Activated CD4-positive, alpha-beta T cell treated with anti-CD3 and anti-CD28 coated beads, Interleukin-2, amount 50 U/mL, for 4 hours (primary cell): ENCODE measurements around the gene ZNF30.
A peak's percentile ranks its signal among the peaks of the same experiment; 100 is the strongest.
"Not testable (repeated sequence)": the region's sequence is repeated elsewhere in the genome, so short reads cannot be mapped to it uniquely, and the experiment has no call there.

Experiments used
- DNase-seq, 2 experiments: peaks; one replicate each; pipeline ENCODE4 v3.0.0-alpha.2; 2020

ZNF30 gene

DNA sequence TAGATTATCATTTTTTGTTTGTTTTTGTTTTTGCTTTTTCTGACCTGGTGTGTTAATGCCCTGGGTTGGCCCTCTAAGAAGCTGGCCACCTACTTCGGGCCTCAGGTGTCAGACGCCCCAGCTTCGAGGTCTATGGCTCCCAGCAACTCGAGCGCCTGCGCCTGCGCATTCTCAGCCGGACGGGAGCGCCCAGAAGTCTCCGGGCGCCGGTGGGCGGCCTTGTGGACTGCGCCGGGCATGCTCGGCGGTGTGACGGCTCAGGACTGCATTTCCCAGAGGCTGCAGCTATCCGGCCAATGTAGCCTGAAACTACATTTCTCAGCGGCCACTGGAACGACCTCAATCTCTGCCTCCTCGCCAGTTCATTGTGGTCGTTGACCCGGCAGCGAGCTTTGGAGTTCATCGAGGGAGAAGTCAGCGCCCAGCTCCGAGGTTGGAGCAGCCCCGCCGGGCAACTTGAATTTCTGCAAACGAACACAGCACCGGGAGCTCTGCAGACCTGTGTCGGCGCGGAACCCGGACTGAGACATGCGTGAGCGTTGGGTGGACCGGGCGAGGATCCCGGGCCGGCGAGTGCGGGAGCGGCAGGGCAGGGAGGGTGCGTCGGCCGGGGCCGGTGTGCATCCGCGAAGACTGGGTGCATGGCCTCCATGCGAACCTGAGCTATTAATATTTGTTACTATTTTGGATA lies at the start of gene ZNF30:
ZNF30 (plus strand) TSS at position 219 of the 691 bp plus-strand sequence. CDS start 3,045 bp downstream, outside the sequence.
- peak; percentile 65 to 67 for DNase-seq

DNA sequence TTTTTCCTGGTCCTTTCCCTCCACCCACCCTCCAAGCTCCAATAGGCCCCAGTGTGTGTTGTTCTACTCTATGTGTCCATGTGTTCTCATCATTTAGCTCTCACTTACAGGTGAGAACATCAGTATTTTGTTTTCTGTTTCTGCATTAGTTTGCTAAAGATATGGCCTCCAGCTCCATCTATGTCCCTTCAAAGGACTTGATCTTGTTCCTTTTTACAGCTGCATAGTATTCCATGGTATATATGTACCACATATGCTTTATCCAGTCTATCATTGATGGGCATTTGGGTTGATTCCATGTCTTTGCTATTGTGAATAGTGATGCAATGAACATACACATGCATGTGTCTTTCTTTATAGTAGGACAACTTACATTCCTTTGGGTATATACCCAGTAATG lies 47.1 kb upstream of the ZNF30 start:
- DNase-seq = no peak

DNA sequence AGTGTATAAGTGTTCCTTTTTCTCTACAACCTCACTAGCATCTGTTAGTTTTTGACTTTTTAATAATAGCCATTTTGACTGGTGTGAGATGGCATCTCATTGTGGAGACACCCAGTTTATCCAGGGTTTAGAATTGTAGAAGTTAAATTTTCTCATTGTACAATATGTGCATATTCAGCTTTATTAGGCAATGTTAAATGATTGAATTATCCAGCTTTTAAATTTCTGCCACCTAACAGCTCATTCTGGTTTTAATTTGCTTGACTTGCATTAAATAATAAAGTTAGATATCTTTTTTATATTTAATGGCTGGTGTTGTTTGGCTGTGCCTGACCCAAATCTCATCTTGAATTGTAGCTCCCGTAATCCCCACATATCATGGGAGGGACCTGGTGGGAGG lies 46.7 kb upstream of the ZNF30 start:
- no peak for DNase-seq

DNA sequence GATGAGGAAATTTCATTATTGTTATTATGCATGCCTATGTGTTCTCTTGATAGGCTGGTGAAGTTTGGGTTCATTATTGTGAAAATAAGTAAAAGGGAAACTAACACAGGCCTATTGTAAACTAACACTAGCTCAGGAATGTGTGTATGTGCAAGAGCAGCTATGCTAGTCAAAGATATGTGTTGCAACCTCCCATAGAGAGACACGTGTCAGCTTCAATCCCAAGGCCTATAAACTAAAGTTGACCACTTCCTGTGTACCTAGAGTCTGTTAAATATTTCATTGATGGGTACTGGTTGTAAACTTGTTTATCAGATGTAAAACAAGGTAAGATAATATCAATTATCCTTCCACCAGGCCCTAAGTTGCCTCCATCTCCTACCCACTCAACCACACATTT lies 44.7 kb upstream of the ZNF30 start:
- DNase-seq = no peak

DNA sequence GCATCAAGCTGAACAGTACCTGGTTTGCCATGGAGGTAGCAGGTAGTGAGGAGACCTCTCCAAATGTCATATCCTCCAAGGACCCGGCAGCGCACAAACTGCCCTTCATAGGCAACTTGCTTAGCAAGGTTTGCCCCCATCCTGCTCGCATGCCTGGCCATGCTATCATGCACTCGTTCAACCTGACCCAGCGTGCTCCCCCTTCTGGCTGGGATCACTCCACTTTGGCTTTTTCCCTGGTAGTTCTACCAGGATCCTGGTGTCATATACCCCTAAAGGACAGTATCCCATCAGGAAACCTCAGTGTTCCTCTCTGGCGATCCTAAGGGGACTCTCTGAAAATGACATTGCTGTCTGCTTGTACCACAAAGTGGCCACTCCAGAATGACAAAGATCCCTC lies 38.6 kb upstream of the ZNF30 start:
- DNase-seq = no peak

DNA sequence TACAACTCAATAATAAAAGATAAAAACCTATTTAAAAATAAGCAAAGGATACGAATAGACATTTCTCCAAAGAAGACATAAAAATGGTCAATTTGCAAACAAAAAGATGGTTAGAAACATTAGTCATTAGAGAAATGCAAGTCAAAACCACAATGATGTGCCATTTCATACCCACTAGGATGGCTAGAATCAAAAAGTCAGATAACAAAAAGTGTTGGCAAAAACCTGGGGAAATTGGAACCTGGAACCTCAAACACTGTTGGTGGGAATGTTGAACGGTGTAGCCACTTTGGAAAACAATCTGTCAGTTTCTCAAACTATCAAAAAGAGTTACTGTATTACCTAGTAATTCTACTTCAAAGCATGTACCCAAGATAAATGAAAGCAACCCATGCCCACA lies 26.5 kb upstream of the ZNF30 start:
- no peak for DNase-seq

DNA sequence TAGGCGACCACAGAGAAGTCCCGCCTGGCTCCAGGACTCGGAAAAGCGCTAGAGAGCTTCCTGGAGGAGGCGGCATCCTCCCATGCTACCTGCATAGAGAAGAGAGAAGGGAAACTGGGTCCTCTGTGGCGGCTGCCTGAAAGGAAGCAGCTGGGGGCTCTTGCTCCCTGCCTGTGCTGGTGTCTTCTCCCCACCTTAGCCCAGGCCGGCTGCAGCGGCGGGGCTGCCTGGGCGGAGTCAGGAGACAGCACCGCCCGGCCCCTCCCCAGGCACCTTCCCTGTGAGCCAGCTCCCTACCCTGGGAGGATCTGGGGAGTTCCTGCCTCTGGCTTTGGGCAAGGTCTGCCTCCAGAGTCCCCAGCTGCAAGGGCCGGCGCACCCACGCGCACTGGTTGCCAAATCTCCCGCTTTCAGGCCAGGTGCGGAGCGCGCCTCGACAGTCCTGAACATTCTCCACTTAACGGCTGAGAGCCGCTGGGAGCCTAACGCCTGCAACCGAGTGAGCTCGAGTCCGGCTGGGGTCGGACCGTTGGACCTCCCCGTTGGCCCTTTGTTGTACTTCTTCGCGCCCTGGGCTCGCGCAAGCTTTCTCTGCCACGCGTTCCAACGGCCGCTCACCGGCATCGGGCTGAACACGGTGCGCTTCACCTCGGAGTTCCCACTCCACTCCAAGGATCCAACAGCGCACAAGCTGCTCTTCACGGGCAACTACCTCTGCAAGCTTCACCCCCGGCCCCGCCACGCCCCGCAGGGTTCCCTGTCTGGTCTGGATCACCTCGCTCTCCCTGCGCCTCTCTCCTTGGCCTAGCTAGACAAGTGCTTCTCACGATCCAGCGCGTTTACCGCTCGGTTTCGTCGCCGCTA lies 21.8 kb upstream of the ZNF30 start:
- no peak for DNase-seq

DNA sequence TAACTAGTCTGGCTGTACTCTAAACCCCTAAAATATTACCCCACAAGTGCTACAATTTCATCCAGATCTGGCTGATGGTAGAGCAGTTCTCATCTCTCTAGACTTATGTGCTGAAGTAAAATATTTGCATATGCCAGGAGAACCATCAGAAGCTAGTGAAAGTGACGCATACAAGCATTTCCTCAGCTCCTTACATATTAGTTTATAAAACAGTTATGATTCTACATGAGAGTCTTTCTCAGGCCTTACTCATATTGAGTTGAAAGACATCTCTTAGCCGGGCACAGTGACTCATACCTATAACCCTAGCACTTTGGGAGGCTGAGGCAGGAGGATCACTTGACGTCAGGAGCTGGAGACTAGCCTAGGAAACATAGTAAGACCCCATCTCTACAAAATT lies 15.9 kb upstream of the ZNF30 start:
- no peak for DNase-seq

DNA sequence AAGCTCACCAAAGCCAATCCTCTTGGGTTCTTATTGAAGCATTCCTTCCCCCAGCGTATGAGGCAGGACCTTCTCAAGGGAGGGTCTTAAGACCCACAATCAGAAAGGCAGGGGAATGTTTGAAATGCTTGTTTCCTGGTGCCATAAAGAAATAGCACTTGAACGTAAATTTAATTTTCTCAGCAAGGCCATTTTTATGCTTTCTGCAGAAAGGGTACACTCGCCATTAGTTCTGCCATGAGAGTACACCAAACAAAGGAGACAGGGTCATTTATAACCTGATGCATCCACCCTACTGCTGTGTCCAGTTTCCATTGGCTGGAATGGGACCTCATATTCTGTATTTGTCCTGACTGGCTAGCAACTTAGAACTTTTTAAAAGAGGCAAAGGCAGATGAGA lies 9.6 kb upstream of the ZNF30 start:
- not testable (repeated sequence) for DNase-seq

DNA sequence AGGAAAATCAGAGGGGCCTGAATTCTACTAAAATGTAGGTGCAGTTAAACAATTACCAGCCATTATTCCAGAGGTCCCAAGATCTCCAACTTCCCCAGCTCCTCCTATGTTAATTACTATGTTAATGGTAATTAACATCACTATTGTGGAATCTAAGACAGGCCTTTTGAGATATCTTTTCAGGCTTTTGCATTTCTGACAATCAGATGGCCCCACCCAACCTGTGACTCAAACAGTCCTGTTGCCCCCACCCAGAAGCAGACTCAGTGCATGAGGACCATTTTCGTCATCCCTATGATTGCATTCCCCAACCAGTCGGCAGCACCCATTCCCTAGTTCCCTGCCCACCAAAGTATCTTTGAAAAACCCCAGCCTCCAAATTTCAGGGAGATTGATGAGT lies 8.5 kb upstream of the ZNF30 start:
- DNase-seq = no peak

DNA sequence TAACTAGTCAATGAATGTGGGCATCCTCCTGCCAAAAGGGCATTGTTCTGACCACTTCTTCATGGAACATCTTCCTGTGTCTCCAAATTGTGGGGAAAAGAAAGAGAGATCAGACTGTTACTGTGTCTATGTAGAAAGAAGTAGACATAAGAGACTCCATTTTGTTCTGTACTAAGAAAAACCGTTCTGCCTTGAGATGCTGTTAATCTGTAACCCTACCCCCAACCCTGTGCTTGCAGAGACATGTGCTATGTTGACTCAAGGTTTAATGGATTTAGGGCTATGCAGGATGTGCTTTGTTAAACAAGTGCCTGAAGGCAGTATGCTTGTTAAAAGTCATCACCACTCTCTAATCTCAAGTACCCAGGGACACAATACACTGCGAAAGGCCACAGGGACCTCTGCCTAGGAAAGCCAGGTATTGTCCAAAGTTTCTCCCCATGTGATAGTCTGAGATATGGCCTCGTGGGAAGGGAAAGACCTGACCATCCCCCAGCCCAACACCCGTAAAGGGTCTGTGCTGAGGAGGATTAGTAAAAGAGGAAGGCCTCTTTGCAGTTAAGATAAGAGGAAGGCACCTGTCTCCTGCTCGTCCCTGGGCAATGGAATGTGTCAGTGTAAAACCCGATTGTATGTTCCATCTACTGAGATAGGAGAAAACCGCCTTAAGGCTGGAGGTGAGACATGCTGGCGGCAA lies 6.5 kb upstream of the ZNF30 start:
- not testable (repeated sequence) for DNase-seq

DNA sequence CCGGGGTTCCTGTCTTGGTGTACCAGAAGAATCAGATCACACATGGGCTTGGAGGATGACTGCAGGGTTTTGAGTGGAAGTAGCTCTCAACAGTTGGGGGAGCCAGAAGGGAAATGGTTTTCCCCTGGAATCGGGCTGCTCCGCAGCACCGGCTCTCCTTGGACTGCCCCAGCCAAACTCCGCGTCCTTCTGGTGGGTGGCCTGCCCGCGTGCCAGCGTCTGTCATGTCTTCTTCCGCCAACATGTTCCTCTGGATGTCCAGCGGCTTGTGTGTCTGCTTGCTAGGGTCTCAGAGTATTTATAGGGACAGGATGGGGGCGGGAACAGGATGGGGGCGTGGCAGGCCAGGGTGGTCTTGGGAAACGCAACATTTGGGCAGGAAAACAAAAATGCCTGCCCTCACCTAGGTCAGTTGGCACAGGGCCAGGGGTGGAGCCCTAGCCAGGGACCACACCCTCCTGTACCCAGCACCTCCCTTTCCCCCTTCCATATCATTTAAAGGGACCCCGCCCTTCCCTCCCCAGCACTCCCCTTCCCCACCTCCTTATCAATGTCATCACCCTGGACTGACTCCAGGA lies 1.3 kb upstream of the ZNF30 start:
- DNase-seq = no peak

DNA sequence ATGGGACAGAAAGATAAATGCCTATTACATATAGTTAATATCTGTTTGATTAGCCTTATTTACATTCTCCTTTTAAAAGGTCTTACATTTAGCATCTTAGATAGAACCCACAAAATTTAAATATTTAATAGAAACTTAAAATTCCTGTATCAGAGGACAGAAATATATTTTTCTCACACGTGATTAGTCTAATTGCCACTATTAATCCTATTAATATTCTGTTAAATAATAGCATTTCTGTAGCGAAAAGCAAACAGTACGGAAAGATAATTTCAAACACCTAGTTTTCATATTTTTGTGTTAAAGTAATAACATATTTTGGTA lies 380 bp upstream of the ZNF30 start:
- no peak for DNase-seq

DNA sequence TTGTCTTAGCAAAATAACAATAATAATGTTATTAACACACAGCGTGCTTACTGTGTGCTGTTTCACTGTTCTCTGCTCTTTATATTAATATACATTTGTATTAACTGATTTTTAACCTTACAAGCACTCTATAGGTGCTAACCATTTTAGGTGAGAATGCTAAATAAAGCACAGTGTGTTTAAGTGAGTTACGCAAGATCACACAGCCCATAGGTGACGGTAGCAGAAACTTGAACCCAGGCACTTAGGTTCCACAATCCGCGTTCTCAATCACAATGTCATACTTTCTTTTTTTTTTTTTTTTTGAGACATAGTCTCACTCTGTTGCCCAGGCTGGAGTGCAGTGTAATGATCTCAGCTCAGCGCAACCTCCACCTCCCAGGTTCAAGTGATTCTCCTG lies 5.8 kb downstream of the ZNF30 start:
- no peak for DNase-seq

DNA sequence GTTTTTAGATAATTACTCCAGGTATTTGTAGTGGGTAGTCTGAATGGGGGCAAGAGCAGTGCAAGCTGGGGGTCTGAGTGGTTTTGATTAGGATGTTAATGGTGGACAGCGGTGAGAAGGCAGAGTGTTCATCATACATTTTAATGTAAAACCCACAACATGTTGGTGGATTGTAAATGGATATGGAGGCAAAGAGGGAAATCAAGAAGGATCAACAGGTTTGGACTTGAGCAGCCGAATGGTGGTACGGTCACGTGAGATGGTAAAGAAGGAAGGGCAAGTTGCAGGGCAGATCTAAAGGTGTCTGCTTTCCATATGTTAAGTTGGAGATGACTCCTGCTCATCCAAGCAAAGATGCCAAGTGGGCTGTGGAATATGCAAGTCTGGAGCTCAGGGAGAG lies 9.5 kb downstream of the ZNF30 start:
- DNase-seq = no peak

DNA sequence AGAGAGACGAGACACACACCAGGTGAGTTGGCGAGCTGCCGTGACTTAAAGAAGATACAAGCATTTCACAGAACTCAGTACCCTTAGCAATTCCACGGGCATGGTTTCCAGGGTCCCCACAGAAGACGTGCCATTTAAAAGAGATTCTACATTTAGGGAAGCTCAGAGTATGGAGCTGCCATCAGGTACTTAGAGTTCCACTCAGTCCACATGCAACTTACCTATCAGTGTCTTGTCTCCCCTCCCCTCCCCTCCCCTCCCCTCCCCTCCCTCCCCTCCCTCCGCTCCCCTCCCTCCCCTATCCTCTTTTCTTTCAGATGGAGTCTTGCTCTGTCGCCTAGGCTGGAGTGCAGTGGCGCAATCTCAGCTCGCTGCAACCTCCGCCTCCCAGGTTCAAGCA lies 12.2 kb downstream of the ZNF30 start:
- no peak for DNase-seq

DNA sequence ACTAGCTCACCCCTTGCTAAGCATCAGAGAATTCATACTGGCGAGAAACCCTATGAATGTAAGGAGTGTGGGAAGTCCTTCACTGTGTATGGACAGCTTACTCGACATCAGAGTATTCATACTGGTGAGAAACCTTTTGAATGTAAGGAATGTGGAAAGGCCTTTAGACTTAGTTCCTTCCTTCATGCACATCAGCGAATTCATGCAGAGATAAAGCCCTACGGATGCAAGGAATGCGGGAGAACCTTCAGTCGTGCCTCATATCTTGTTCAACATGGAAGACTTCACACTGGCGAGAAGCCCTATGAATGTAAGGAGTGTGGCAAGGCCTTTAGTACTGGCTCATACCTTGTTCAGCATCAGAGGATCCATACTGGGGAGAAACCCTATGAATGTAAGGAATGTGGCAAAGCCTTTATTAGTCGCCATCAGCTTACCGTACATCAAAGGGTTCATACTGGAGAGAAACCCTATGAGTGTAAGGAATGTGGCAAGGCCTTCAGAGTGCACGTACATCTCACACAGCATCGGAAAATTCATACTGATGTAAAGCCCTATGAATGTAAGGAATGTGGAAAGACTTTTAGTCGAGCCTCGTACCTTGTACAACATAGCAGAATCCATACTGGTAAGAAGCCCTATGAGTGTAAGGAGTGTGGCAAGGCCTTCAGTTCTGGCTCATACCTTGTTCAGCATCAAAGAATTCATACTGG lies 17.3 kb downstream of the ZNF30 start:
- DNase-seq = no peak

DNA sequence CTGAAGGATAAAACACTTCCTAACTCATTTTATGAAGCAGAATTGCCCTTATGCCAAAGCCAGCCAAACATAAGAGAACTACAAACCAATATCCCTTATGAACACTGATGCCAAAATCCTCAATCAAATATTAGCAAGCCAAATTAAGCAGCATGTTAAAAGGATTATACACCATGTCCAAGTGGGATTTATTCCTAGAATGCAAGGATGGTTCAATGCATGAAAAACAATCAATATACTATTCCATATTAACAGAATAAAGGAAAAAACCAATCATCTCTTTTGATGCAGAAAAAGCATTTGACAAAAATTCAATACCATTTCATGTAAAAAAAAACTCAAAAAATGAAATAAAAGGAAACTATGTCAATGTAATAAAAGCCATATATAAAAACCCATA lies 26.4 kb downstream of the ZNF30 start:
- DNase-seq = no peak

DNA sequence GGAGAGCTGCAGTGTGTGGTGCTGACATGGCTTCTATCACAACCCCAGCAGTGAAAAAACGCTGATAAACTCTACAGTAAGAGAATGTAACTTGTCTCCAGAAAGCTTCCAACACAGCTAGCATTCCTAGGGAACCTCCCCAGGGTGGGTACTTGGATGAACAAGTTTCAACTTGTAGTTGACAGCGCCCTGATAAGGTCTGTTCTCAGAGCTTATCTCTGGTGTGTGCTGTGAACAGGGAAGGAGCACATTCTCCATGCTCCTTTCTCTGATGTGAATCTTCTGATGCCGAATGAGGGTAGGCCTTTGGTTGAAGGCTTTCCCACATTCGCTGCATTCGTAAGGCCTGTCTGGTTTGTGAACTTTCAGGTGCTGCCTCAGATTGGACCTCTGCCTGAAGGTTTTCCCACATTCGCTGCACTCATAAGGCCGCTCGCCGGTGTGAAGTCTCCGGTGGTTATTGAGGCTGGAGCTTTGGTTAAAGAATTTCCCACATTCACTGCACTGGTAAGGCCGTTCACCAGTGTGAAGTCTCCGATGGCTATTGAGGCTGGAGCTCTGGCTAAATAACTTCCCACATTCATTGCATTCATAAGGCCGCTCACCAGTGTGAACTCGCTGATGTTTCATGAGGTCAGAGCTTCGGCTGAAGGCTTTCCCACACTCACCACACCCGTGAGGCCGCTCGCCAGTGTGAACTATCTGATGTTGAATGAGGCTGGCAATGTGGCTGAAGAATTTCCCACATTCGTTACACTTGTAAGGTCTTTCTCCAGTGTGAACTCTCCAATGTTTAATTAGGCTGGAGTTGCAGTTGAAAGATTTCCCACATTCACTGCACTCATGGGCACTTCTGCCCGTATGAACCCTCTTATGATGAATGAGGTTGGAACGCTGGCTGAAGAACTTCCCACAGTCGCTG lies 31.4 kb downstream of the ZNF30 start:
- DNase-seq = no peak

DNA sequence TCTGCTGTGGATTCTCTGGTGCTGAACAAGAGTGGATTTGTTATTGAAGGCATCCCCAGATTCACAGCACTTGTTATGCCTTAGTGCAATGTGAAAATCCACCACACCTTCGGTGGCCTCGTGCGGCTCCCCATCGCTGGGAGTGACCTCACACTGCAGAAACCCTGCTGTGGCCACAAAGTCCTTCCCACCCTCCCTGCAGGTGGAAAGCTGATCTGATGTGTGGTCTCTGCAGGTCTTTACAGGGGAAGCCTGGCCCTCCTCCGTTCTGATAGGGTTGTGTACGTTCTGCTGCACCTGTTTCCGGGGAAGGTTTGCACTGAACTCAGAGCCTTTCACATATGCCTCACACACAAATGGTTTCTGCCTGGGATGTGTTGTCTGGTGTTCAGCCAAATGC lies 32.3 kb downstream of the ZNF30 start:
- DNase-seq = no peak

DNA sequence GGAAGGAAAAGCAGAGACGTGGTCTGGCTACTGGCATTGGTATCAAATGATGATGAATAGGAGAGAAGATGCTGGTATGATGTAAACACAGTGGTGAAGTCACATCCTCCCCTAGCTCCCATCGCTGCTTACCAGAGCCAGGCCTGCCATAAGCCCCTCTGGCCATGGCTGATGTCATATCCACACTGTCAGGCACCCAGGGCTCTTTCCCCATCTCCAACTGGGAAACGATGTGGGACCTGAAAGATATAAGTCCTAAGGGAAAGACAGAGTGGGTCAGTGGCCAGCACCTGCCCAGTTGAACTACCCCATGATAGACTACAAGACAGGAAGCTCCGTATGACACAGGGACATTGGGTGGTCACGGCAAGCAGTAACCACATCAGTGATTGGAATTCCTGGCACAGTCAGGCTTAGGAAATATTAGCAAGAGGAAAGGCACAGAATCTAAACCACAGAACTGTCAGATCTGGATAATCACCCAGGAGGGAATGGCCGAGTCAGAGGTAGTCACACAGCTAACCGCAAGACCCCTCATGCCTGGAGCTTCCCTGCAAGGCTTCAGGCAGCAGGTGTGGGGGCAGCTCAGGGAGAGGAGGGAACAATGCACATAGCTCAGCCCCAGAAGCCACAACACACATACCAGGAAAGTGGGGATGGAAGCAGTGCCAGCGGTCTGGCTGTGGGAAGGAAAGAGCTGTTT lies 33.6 kb downstream of the ZNF30 start:
- DNase-seq = no peak
